ENCODE results near the gene GPR157. TPM values are rescaled to one million over a fixed set of nuclear protein-coding genes. Genes with fewer than 3 reads are reported as not detected.

The GPR157 gene
- total RNA-seq, 2 experiments from 2014 or later, result 3.5 to 5.0 TPM

DNA sequence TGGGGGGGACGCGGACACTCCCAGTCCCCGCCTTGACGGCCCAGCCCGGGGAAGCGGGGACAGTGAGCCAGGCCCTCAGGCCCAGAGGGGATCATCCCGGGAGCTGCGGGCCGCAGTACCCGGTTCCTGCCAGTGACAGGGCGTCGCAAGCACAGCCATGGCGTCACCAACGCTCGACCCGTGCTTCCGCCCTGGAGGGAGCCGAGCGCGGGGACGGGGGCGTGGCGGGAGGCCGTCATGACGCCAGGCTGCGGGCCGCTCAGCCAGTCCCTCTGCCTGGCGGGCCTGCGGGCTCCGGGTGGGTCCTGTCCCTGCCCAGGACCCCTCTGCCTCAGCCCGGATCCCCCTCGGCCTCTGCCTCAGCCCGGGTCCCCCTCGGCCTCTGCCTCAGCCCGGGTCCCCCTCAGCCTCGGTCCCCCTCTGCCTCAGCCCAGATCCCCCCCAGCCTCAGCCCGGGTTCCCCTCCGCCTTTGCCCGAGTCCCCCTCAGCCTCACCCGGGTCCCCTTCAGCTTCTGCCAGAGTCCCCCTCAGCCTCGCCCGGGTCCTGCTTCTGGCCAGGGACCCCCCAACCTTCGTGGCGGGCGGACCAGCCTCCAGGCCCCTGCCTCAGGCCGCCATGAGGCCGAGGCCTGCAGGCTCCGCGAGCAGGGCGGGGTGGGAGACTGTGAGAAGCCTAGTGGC is 57.2 kb downstream of the GPR157 start:
- Mint-ChIP-seq H3K27ac (no peak overlapping the region), H3K27me3 (peaks cover 32% of the 10 kb centered on the region), H3K4me1 (peaks cover 25% of the 10 kb centered on the region), H3K36me3 (ENCODE audit: low read depth) (no peaks in the 10 kb centered on the region), H3K9me3 (no peaks in the 10 kb centered on the region), H3K4me3 (no peak overlapping the region)
- POLR2A ChIA-PET, result no interaction called here
- CTCF ChIA-PET, result no interaction called here
- no peak for DNase-seq

- DNase-seq, result no peak
- CTCF ChIA-PET, result no interaction called here
- Mint-ChIP-seq H3K4me1 (peaks cover 17% of the 10 kb centered on the region), H3K27ac (no peak overlapping the region), H3K27me3 (peaks cover 27% of the 10 kb centered on the region), H3K4me3 (no peak overlapping the region), H3K9me3 (no peaks in the 10 kb centered on the region), H3K36me3 (ENCODE audit: low read depth) (no peaks in the 10 kb centered on the region)
- POLR2A ChIA-PET, result no interaction called here
Measured at GRCh38 chr1:9070486-9070885, 58.4 kb downstream of the GPR157 start.

- DNase-seq, result no peak
- Mint-ChIP-seq H3K27ac (no peak within 1 kb of the TSS), H3K36me3 (ENCODE audit: low read depth) (no peaks in the 10 kb centered on the region), H3K4me1 (peaks cover 9% of the 10 kb centered on the region), H3K9me3 (no peaks in the 10 kb centered on the region), H3K27me3 (peaks cover 22% of the 10 kb centered on the region), H3K4me3 (no peak within 1 kb of the TSS)
- ChIA-PET POLR2A (no interaction called here), CTCF (no interaction called here)
Measured at GRCh38 chr1:9069326-9070100, 59.4 kb downstream of the GPR157 start, which contains the start of gene SLC2A5. TSS of gene SLC2A5 (minus strand) at chr1:9069635. CDS start at chr1:9069536, 99 bp downstream.

DNA sequence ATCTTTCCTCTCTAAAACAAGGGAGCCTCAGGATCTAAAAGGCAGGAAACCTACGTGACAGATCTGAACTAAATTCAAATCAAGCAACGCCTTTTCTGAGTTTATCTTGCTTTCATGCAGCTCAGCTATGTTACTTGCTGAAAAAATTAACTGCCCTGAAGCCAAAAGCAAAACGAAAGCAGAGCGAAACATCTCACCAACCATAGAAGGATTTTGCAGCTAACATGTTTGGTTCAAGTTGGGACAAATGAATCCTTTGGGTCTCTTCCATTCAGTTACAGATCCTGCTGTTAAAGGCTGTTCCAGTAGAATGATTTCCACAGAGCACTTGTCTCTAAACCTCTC is 59.9 kb downstream of the GPR157 start:
- ChIA-PET POLR2A (no interaction called here), CTCF (no interaction called here)
- H3K4me1 Mint-ChIP-seq, result peaks cover 4% of the 10 kb centered on the region
- H3K9me3 Mint-ChIP-seq, result no peaks in the 10 kb centered on the region
- H3K4me3 Mint-ChIP-seq, result no peak overlapping the region
- peaks cover 17% of the 10 kb centered on the region for H3K27me3 Mint-ChIP-seq
- H3K27ac Mint-ChIP-seq, result no peak overlapping the region
- DNase-seq, result no peak
- H3K36me3 Mint-ChIP-seq (ENCODE audit: low read depth), result no peaks in the 10 kb centered on the region

GRCh38 chr1:9066945-9067807 is 61.7 kb downstream of the GPR157 start:
- ChIA-PET CTCF (no interaction called here), POLR2A (no interaction called here)
- no peak overlapping the region for H3K4me3 Mint-ChIP-seq
- H3K27ac Mint-ChIP-seq, result no peak overlapping the region
- no peak for DNase-seq
- H3K27me3 Mint-ChIP-seq, result peaks cover 11% of the 10 kb centered on the region
- peaks cover 4% of the 10 kb centered on the region for H3K4me1 Mint-ChIP-seq
- no peaks in the 10 kb centered on the region for H3K36me3 Mint-ChIP-seq (ENCODE audit: low read depth)
- no peaks in the 10 kb centered on the region for H3K9me3 Mint-ChIP-seq

DNA sequence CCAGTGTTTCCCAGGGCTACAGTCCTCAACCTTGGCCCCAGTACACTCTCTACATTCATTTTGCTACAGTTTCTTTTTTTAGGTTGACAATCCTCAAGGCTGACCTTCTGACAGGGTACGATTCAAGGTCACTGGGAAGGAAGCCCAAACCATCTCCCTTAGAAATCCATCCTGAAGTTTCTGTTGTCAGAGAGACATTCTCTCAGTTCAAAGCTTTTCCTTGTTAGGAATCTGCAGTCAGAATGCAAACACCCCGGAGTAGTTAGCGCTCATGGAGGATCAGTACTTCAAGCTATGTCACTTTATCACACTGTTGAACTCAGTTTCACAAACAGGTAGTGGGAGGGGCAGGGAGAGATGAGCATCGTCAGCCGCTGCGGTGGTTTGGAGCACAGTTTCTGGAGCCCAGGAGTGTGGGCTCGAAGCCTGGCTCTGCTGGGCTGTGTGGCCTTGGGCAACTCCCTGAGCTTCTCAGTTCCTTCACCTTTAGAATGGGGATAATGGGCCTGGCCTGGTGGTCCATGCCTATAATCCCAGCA is 63.6 kb downstream of the GPR157 start:
- Mint-ChIP-seq H3K9me3 (no peaks in the 10 kb centered on the region), H3K4me1 (peaks cover 4% of the 10 kb centered on the region), H3K27me3 (peaks cover 13% of the 10 kb centered on the region), H3K27ac (no peak overlapping the region), H3K4me3 (no peak overlapping the region), H3K36me3 (ENCODE audit: low read depth) (no peaks in the 10 kb centered on the region)
- no peak for DNase-seq
- POLR2A ChIA-PET, result no interaction called here
- CTCF ChIA-PET, result no interaction called here

- H3K4me3 Mint-ChIP-seq, result no peak overlapping the region
- no peak for DNase-seq
- peaks cover 6% of the 10 kb centered on the region for H3K27me3 Mint-ChIP-seq
- ChIA-PET CTCF (no interaction called here), POLR2A (no interaction called here)
- H3K27ac Mint-ChIP-seq, result no peak overlapping the region
- H3K4me1 Mint-ChIP-seq, result no peaks in the 10 kb centered on the region
- no peaks in the 10 kb centered on the region for H3K36me3 Mint-ChIP-seq (ENCODE audit: low read depth)
- no peaks in the 10 kb centered on the region for H3K9me3 Mint-ChIP-seq
Measured at GRCh38 chr1:9062846-9063245, 66.1 kb downstream of the GPR157 start.

DNA sequence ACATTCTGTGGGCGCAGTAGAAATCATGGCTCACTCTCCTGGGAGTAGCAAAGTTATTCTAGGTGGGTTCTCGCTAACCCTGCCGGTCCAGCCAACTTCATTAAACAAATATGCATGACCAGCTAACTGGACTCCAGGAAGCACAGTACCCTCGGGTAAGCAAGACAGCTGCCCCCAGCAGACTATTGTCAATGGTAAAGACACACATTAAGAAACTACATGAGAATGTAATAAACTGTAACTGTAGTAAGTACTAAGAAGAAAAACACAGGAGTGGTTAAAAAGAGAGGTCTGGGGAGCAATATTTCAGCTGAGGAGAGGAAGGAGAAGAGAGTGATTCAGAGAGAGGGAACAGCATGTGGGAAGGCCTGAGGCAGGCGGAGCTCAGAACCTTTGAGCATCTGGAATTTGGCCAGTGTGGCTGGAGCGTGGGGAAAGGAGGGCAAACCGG is 66.9 kb downstream of the GPR157 start:
- ChIA-PET POLR2A (no interaction called here), CTCF (interaction anchor here (1.1 to 1.4 kb wide), 2 partner anchors 213 to 526 kb away, joined by 3 read pairs; partner anchors contain the start of gene TMEM201)
- no peaks in the 10 kb centered on the region for H3K4me1 Mint-ChIP-seq
- no peak overlapping the region for H3K27ac Mint-ChIP-seq
- H3K27me3 Mint-ChIP-seq, result peaks cover 6% of the 10 kb centered on the region
- no peak overlapping the region for H3K4me3 Mint-ChIP-seq
- H3K9me3 Mint-ChIP-seq, result no peaks in the 10 kb centered on the region
- no peak for DNase-seq
- no peaks in the 10 kb centered on the region for H3K36me3 Mint-ChIP-seq (ENCODE audit: low read depth)

DNA sequence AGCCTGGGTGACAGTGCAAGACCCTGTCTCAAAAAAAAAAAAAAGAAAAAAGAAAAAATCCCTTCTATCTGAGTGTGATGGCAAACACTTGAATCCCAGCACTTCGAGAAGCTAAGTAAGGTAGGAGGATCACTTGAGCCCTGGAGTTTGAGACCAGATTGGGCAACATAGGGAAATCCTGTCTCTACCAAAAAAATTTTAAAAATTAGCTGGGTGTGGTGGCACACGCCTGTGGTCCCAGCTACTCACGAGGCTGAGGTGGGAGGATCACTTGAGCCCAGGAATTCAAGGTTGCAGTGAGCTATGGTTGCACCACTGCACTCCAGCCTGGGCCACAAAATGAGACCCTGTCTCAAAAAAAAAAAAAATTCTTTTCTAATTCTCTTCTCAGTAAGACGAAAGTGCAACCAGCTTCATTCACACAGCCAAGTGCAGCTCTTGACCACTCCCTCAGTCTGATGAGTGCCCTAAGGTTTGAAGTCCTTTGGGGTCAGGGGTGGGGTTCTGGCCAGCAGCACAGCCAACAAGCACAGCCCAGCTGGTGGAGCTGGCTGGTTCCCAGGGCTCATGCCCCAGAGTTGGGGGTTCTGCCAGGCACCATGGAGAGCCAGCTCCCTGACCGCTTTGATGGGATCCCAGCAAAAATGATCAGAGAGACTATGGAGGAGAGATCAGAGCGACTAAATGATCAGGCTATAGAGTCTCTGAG is 67.5 kb downstream of the GPR157 start:
- H3K4me3 Mint-ChIP-seq, result no peak overlapping the region
- peaks cover 6% of the 10 kb centered on the region for H3K27me3 Mint-ChIP-seq
- no peaks in the 10 kb centered on the region for H3K9me3 Mint-ChIP-seq
- H3K4me1 Mint-ChIP-seq, result no peaks in the 10 kb centered on the region
- ChIA-PET POLR2A (interaction anchor here (0.6 kb wide), 1 partner anchor 174 kb away, joined by 3 read pairs; no protein-coding TSS in a partner anchor), CTCF (interaction anchor here (0.6 to 1.4 kb wide), 4 partner anchors 22 to 527 kb away, joined by 3 read pairs; partner anchors contain the start of gene TMEM201)
- H3K27ac Mint-ChIP-seq, result no peak overlapping the region
- no peak for DNase-seq
- H3K36me3 Mint-ChIP-seq (ENCODE audit: low read depth), result no peaks in the 10 kb centered on the region

GRCh38 chr1:9059891-9060744 is 68.8 kb downstream of the GPR157 start:
- Mint-ChIP-seq H3K36me3 (ENCODE audit: low read depth) (no peaks in the 10 kb centered on the region), H3K27me3 (peaks cover 4% of the 10 kb centered on the region), H3K4me1 (no peaks in the 10 kb centered on the region), H3K9me3 (no peaks in the 10 kb centered on the region), H3K4me3 (no peak overlapping the region), H3K27ac (no peak overlapping the region)
- ChIA-PET CTCF (no interaction called here), POLR2A (interaction anchor here (0.6 kb wide), 1 partner anchor 175 kb away, joined by 3 read pairs; no protein-coding TSS in a partner anchor)
- no peak for DNase-seq

DNA sequence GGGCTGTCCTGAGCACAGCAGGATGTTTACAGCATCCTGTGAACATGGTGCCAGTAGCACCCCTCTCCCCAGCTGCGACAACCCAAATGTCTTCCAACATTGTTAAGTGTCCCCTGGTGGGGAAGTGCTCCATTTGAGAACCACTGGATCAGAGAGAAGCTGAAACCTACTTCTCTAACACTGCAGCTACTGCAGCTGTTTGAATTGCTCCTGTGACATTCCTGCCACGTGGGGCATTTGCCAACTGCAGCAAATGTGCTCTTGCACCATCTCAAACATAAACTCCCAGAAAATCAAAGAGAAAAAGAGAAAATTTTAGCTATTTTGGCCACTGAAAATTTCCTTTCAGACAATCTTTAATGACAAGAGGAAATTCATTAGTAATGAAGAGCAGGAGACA is 70.4 kb downstream of the GPR157 start:
- H3K27me3 Mint-ChIP-seq, result peaks cover 3% of the 10 kb centered on the region
- no peaks in the 10 kb centered on the region for H3K9me3 Mint-ChIP-seq
- no peaks in the 10 kb centered on the region for H3K36me3 Mint-ChIP-seq (ENCODE audit: low read depth)
- ChIA-PET POLR2A (no interaction called here), CTCF (no interaction called here)
- H3K4me1 Mint-ChIP-seq, result no peaks in the 10 kb centered on the region
- no peak for DNase-seq
- no peak overlapping the region for H3K4me3 Mint-ChIP-seq
- H3K27ac Mint-ChIP-seq, result no peak overlapping the region

DNA sequence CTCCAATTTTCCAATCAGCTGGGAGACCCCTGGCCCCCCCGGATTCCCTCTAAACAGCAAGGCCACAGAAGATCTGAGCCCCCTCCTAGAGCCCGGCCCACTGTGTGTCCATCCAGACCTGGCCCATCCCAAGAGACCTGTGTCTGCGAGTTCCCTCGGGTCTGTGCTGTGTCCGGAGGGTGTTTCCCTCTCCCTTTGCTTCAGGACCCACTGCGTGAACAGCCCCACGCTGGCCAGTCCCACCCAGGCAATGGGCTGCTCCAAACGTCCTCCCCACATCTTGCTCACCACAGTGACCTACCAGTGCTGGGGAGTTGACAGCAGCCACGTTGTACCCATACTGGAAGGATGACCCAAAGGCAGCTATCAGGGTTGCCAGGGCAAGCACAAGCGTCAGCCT is 71.1 kb downstream of the GPR157 start:
- no peaks in the 10 kb centered on the region for H3K4me1 Mint-ChIP-seq
- no peaks in the 10 kb centered on the region for H3K36me3 Mint-ChIP-seq (ENCODE audit: low read depth)
- POLR2A ChIA-PET, result no interaction called here
- H3K4me3 Mint-ChIP-seq, result no peak overlapping the region
- peaks cover 3% of the 10 kb centered on the region for H3K27me3 Mint-ChIP-seq
- no peaks in the 10 kb centered on the region for H3K9me3 Mint-ChIP-seq
- no peak for DNase-seq
- CTCF ChIA-PET, result interaction anchor here (1.4 kb wide), 1 partner anchor 53 kb away, joined by 4 read pairs; no protein-coding TSS in a partner anchor
- no peak overlapping the region for H3K27ac Mint-ChIP-seq

Data from activated CD4-positive, alpha-beta memory T cell treated with anti-CD3 and anti-CD28 coated beads, Interleukin-2, amount 10 ng/mL, durations not matched to agents 7 days and 5 days (primary cell).